ENCODE results near the gene STXBP5L.

The STXBP5L gene

GRCh38 chr3:121405631-121406030, 497.6 kb downstream of the STXBP5L start:
- ChIA-PET CTCF (no interaction called here), POLR2A (no interaction called here)
- TF ChIP-seq PKNOX1 (IDR thresholded peaks at IDR 0.05) (no peak), SP1 (IDR thresholded peaks at IDR 0.05) (no peak), CTBP1 (IDR thresholded peaks at IDR 0.05; ENCODE audit: borderline replicate concordance) (no peak), TARDBP (IDR thresholded peaks at IDR 0.05) (no peak), SUZ12 (IDR thresholded peaks at IDR 0.05) (no peak), FOXK2 (IDR thresholded peaks at IDR 0.05) (no peak), L3MBTL2 (conservative IDR thresholded peaks at IDR 0.05) (no peak), LEF1 (IDR thresholded peaks at IDR 0.05; ENCODE audit: borderline replicate concordance) (no peak), ZNF384 (IDR thresholded peaks at IDR 0.05) (no peak), BHLHE40 (IDR thresholded peaks at IDR 0.05; ENCODE audit: borderline replicate concordance) (no peak), HDGF (IDR thresholded peaks at IDR 0.05; ENCODE audit: borderline replicate concordance) (no peak), FOXM1 (IDR thresholded peaks at IDR 0.05; ENCODE audit: borderline replicate concordance) (no peak), NFRKB (IDR thresholded peaks at IDR 0.05) (no peak), FOXA1 (IDR thresholded peaks at IDR 0.05) (no peak), ARNT (IDR thresholded peaks at IDR 0.05) (no peak), ELF4 (IDR thresholded peaks at IDR 0.05) (no peak)
- DNase-seq (ENCODE audit: extremely low spot score), result no peak

GRCh38 chr3:121411523-121411922, 503.5 kb downstream of the STXBP5L start:
- ChIA-PET POLR2A (no interaction called here), CTCF (no interaction called here)
- no peak for DNase-seq (ENCODE audit: extremely low spot score)
- TF ChIP-seq TARDBP (IDR thresholded peaks at IDR 0.05) (no peak), BHLHE40 (IDR thresholded peaks at IDR 0.05; ENCODE audit: borderline replicate concordance) (no peak), FOXA1 (IDR thresholded peaks at IDR 0.05) (no peak), ELF4 (IDR thresholded peaks at IDR 0.05) (no peak), HDGF (IDR thresholded peaks at IDR 0.05; ENCODE audit: borderline replicate concordance) (no peak)

GRCh38 chr3:121414924-121415323, 506.9 kb downstream of the STXBP5L start:
- POLR2A ChIA-PET, result no interaction called here
- DNase-seq (ENCODE audit: extremely low spot score), result no peak
- TF ChIP-seq CTBP1 (IDR thresholded peaks at IDR 0.05; ENCODE audit: borderline replicate concordance) (no peak), SP1 (IDR thresholded peaks at IDR 0.05) (no peak), ELF4 (IDR thresholded peaks at IDR 0.05) (no peak), ZNF384 (IDR thresholded peaks at IDR 0.05) (no peak), PKNOX1 (IDR thresholded peaks at IDR 0.05) (no peak), FOXK2 (IDR thresholded peaks at IDR 0.05) (no peak), ARNT (IDR thresholded peaks at IDR 0.05) (no peak), SUZ12 (IDR thresholded peaks at IDR 0.05) (no peak), TARDBP (IDR thresholded peaks at IDR 0.05) (no peak), L3MBTL2 (conservative IDR thresholded peaks at IDR 0.05) (no peak), BHLHE40 (IDR thresholded peaks at IDR 0.05; ENCODE audit: borderline replicate concordance) (no peak), NFRKB (IDR thresholded peaks at IDR 0.05) (no peak), FOXM1 (IDR thresholded peaks at IDR 0.05; ENCODE audit: borderline replicate concordance) (no peak), HDGF (IDR thresholded peaks at IDR 0.05; ENCODE audit: borderline replicate concordance) (no peak), LEF1 (IDR thresholded peaks at IDR 0.05; ENCODE audit: borderline replicate concordance) (no peak), FOXA1 (IDR thresholded peaks at IDR 0.05) (no peak)
- CTCF ChIA-PET, result no interaction called here

GRCh38 chr3:121418182-121418581, 510.2 kb downstream of the STXBP5L start:
- CTCF ChIA-PET, result no interaction called here
- POLR2A ChIA-PET, result no interaction called here
- TF ChIP-seq FOXA1 (IDR thresholded peaks at IDR 0.05), result no peak
- TF ChIP-seq PKNOX1 (IDR thresholded peaks at IDR 0.05), result no peak
- TF ChIP-seq SUZ12 (IDR thresholded peaks at IDR 0.05), result no peak
- TF ChIP-seq L3MBTL2 (conservative IDR thresholded peaks at IDR 0.05), result no peak
- TF ChIP-seq NFRKB (IDR thresholded peaks at IDR 0.05), result no peak
- no peak for TF ChIP-seq ELF4 (IDR thresholded peaks at IDR 0.05)
- TF ChIP-seq TARDBP (IDR thresholded peaks at IDR 0.05), result no peak
- no peak for TF ChIP-seq BHLHE40 (IDR thresholded peaks at IDR 0.05; ENCODE audit: borderline replicate concordance)
- TF ChIP-seq ZNF384 (IDR thresholded peaks at IDR 0.05), result no peak
- no peak for TF ChIP-seq HDGF (IDR thresholded peaks at IDR 0.05; ENCODE audit: borderline replicate concordance)
- no peak for TF ChIP-seq ARNT (IDR thresholded peaks at IDR 0.05)
- no peak for TF ChIP-seq FOXK2 (IDR thresholded peaks at IDR 0.05)
- TF ChIP-seq CTBP1 (IDR thresholded peaks at IDR 0.05; ENCODE audit: borderline replicate concordance), result no peak
- TF ChIP-seq LEF1 (IDR thresholded peaks at IDR 0.05; ENCODE audit: borderline replicate concordance), result no peak
- TF ChIP-seq SP1 (IDR thresholded peaks at IDR 0.05), result no peak
- no peak for TF ChIP-seq FOXM1 (IDR thresholded peaks at IDR 0.05; ENCODE audit: borderline replicate concordance)
- no peak for DNase-seq (ENCODE audit: extremely low spot score)

- TF ChIP-seq ARNT (IDR thresholded peaks at IDR 0.05), result no peak
- CTCF ChIA-PET, result no interaction called here
- POLR2A ChIA-PET, result no interaction called here
- DNase-seq (ENCODE audit: extremely low spot score), result no peak
Measured at GRCh38 chr3:121424549-121424948, 516.5 kb downstream of the STXBP5L start.

- TF ChIP-seq HDGF (IDR thresholded peaks at IDR 0.05; ENCODE audit: borderline replicate concordance), result no peak
- no peak for TF ChIP-seq TARDBP (IDR thresholded peaks at IDR 0.05)
- no peak for TF ChIP-seq L3MBTL2 (conservative IDR thresholded peaks at IDR 0.05)
- TF ChIP-seq FOXK2 (IDR thresholded peaks at IDR 0.05), result no peak
- no peak for TF ChIP-seq FOXM1 (IDR thresholded peaks at IDR 0.05; ENCODE audit: borderline replicate concordance)
- no peak for TF ChIP-seq BHLHE40 (IDR thresholded peaks at IDR 0.05; ENCODE audit: borderline replicate concordance)
- no peak for TF ChIP-seq ARNT (IDR thresholded peaks at IDR 0.05)
- TF ChIP-seq ELF4 (IDR thresholded peaks at IDR 0.05), result no peak
- TF ChIP-seq ZNF384 (IDR thresholded peaks at IDR 0.05), result no peak
- no peak for TF ChIP-seq SP1 (IDR thresholded peaks at IDR 0.05)
- CTCF ChIA-PET, result no interaction called here
- DNase-seq (ENCODE audit: extremely low spot score), result no peak
- POLR2A ChIA-PET, result no interaction called here
Measured at GRCh38 chr3:121430664-121431215, 522.7 kb downstream of the STXBP5L start.

Measured in HEK293T (cell line).